ENCODE results near the gene SKAP2. TPM values are rescaled to one million over a fixed set of nuclear protein-coding genes. Genes with fewer than 3 reads are reported as not detected.

Gene SKAP2
- polyA plus RNA-seq, 4 donors = 7.6 to 44.2 (median 14.4) TPM

DNA sequence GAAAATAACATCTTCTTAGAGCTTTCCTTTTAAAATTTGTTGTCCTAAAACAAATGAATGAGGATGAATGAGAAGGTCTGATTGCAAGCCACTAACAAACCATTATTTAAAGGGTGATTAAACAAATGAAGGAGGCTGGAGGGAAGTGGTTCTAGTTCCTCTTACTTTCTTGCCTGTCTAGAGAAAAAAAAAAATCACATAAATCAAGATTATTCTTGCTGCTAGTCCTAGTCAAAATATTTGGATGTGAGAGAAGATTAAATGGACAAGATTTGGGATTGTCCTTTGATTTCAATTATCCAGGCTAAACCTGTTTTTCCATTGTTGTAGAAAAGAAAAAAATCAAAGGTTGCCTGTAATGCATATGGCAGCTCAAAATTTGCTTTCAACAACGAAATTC lies 3.3 kb downstream of the SKAP2 start:
- 62 to 82% (median 70%) methylated on average over 1 of the region's 1 CpG for WGBS, 3 donors
- DNase-seq (no peak), FAIRE-seq (no peak)
- Histone ChIP-seq H3K4me3 (ENCODE audit: low read depth in 1 of 3, low read length in 3 of 3) (no peak overlapping the region), H3K36me3 (ENCODE audit: control insufficient read depth in 3 of 3, insufficient read depth in 2 of 3, low read depth in 1 of 3, low read length in 3 of 3) (no peaks in the 10 kb centered on the region), H3K27me3 (ENCODE audit: control insufficient read depth in 3 of 3, insufficient read depth in 3 of 3, low read length in 3 of 3) (peaks cover 0 to 18% (median 4%) of the 10 kb centered on the region in 3 donors), H3K9me3 (ENCODE audit: control insufficient read depth in 2 of 2, insufficient read depth in 1 of 2, low read depth in 1 of 2, low read length in 1 of 2) (no peaks in the 10 kb centered on the region), H3K27ac (ENCODE audit: low read depth in 1 of 3, low read length in 2 of 3) (no peak overlapping the region), H3K4me1 (ENCODE audit: control insufficient read depth in 3 of 3, insufficient read depth in 2 of 3, low read depth in 1 of 3, low read length in 2 of 3) (peaks cover 0 to 15% (median 0%) of the 10 kb centered on the region in 3 donors)

DNA sequence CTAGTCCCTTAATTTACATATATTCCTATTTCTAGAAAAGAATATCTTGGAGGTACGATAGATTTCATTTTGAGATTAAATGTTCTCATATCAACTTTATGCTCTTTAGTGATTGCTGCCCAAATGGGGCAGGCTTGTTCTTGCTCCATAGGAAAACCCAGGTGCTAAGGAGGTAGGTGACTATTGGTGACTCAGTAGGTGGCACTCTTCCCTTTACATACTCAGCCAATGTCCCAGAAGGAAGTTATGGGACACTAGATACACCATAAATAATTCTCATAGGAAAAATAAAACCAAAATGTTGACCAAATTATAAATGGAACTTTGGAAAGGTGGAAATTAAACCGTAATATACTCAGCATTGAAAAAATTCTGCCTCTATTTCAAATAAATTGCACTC lies 4.0 kb downstream of the SKAP2 start:
- Histone ChIP-seq H3K9me3 (ENCODE audit: control insufficient read depth in 2 of 2, insufficient read depth in 1 of 2, low read depth in 1 of 2, low read length in 1 of 2) (no peaks in the 10 kb centered on the region), H3K36me3 (ENCODE audit: control insufficient read depth in 3 of 3, insufficient read depth in 2 of 3, low read depth in 1 of 3, low read length in 3 of 3) (no peaks in the 10 kb centered on the region), H3K4me1 (ENCODE audit: control insufficient read depth in 3 of 3, insufficient read depth in 2 of 3, low read depth in 1 of 3, low read length in 2 of 3) (peaks cover 0 to 15% (median 0%) of the 10 kb centered on the region in 3 donors), H3K27me3 (ENCODE audit: control insufficient read depth in 3 of 3, insufficient read depth in 3 of 3, low read length in 3 of 3) (peaks cover 0 to 18% (median 4%) of the 10 kb centered on the region in 3 donors), H3K27ac (ENCODE audit: low read depth in 1 of 3, low read length in 2 of 3) (no peak overlapping the region), H3K4me3 (ENCODE audit: low read depth in 1 of 3, low read length in 3 of 3) (no peak overlapping the region)
- DNase-seq (peak; percentile 42 to 64), FAIRE-seq (no peak)
- 51 to 82% (median 64%) methylated on average over 2 of the region's 2 CpGs for WGBS, 3 donors

DNA sequence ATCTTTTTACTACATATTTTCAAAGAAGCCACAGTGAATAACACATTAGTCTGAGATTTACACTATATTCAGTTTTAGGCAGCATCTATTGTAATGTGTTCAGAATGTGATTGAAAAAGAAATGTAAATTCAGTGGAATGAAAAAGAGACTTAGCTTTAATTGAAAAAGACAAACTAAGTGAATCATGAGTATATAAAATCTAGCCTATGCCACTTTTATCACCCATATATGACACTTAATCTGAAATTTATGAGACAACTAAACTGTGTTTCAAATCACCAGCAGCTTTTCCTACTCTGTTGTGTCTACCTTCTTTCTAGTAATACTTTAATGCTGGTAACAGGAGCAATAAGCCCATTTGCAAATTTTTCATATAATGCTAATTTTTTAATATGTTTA lies 4.7 kb downstream of the SKAP2 start:
- H3K9me3 ChIP-seq (ENCODE audit: control insufficient read depth in 2 of 2, insufficient read depth in 1 of 2, low read depth in 1 of 2, low read length in 1 of 2) = no peaks in the 10 kb centered on the region
- H3K4me1 ChIP-seq (ENCODE audit: control insufficient read depth in 3 of 3, insufficient read depth in 2 of 3, low read depth in 1 of 3, low read length in 2 of 3) = peaks cover 0 to 15% (median 0%) of the 10 kb centered on the region in 3 donors
- H3K4me3 ChIP-seq (ENCODE audit: low read depth in 1 of 3, low read length in 3 of 3) = no peak overlapping the region
- no peak overlapping the region for H3K27ac ChIP-seq (ENCODE audit: low read depth in 1 of 3, low read length in 2 of 3)
- H3K27me3 ChIP-seq (ENCODE audit: control insufficient read depth in 3 of 3, insufficient read depth in 3 of 3, low read length in 3 of 3) = peaks cover 0 to 18% (median 4%) of the 10 kb centered on the region in 3 donors
- no peaks in the 10 kb centered on the region for H3K36me3 ChIP-seq (ENCODE audit: control insufficient read depth in 3 of 3, insufficient read depth in 2 of 3, low read depth in 1 of 3, low read length in 3 of 3)
- no peak for DNase-seq
- FAIRE-seq = no peak

DNA sequence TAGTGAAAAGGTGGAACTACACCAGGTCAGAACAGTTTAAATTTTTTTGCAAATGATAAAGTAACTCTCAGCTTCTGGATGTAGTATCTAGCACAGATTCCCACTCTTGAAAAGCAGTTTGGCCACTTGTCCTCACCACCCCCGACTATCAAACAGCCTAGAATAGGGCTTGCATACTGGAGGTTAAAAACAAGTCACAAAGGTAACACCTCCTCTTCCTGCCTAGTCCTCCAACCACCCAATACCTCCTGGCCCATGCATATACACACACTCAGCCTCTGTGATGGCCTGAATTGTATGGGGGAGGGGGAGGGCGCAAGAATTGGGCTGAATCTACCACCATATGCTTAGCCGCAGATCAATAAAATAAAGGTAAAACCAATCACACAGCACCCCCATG lies 5.7 kb downstream of the SKAP2 start:
- Histone ChIP-seq H3K27me3 (ENCODE audit: control insufficient read depth in 3 of 3, insufficient read depth in 3 of 3, low read length in 3 of 3) (peaks cover 0 to 18% (median 4%) of the 10 kb centered on the region in 3 donors), H3K9me3 (ENCODE audit: control insufficient read depth in 2 of 2, insufficient read depth in 1 of 2, low read depth in 1 of 2, low read length in 1 of 2) (no peaks in the 10 kb centered on the region), H3K4me3 (ENCODE audit: low read depth in 1 of 3, low read length in 3 of 3) (no peak overlapping the region), H3K36me3 (ENCODE audit: control insufficient read depth in 3 of 3, insufficient read depth in 2 of 3, low read depth in 1 of 3, low read length in 3 of 3) (no peaks in the 10 kb centered on the region), H3K4me1 (ENCODE audit: control insufficient read depth in 3 of 3, insufficient read depth in 2 of 3, low read depth in 1 of 3, low read length in 2 of 3) (peaks cover 0 to 15% (median 0%) of the 10 kb centered on the region in 3 donors), H3K27ac (ENCODE audit: low read depth in 1 of 3, low read length in 2 of 3) (peak overlapping the region in 1 of 3 donors; percentile 32)
- peak in 1 of 2 donors; percentile 44 for DNase-seq
- no peak for FAIRE-seq
- WGBS, 3 donors = 88 to 92% (median 91%) methylated on average over 3 of the region's 3 CpGs

DNA sequence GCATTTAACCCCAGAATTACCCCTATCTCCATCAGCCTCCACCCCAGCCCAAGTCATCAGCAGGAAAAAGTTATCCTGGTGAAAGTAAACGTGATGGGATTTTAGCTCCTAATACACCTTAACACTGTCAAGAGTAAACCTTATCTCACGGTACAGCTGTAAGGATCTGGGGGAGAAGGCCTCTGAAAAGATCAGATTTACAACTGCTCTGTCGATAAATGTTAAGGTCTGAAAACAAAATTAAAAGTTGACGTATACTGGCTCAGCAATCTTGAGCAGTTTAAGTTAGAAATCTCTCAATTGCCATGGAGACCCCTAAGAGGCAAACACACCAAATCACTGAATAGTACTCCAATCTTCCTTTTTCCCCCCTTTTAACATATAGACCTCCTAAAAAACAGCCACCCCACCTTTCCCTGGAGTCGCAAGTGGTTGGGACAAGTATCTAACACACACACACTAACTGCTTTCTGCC lies 6.1 kb downstream of the SKAP2 start:
- no peak for FAIRE-seq
- Histone ChIP-seq H3K27ac (ENCODE audit: low read depth in 1 of 3, low read length in 2 of 3) (peak overlapping the region; percentile 24 to 80 (median 57)), H3K4me1 (ENCODE audit: control insufficient read depth in 3 of 3, insufficient read depth in 2 of 3, low read depth in 1 of 3, low read length in 2 of 3) (peaks cover 0 to 15% (median 0%) of the 10 kb centered on the region in 3 donors), H3K36me3 (ENCODE audit: control insufficient read depth in 3 of 3, insufficient read depth in 2 of 3, low read depth in 1 of 3, low read length in 3 of 3) (no peaks in the 10 kb centered on the region), H3K9me3 (ENCODE audit: control insufficient read depth in 2 of 2, insufficient read depth in 1 of 2, low read depth in 1 of 2, low read length in 1 of 2) (no peaks in the 10 kb centered on the region), H3K27me3 (ENCODE audit: control insufficient read depth in 3 of 3, insufficient read depth in 3 of 3, low read length in 3 of 3) (peaks cover 0 to 18% (median 4%) of the 10 kb centered on the region in 3 donors), H3K4me3 (ENCODE audit: low read depth in 1 of 3, low read length in 3 of 3) (peak overlapping the region in 1 of 3 donors; percentile 5)
- 56 to 66% (median 64%) methylated on average over 5 of the region's 5 CpGs for WGBS, 3 donors
- peak in 1 of 2 donors; percentile 45 for DNase-seq

DNA sequence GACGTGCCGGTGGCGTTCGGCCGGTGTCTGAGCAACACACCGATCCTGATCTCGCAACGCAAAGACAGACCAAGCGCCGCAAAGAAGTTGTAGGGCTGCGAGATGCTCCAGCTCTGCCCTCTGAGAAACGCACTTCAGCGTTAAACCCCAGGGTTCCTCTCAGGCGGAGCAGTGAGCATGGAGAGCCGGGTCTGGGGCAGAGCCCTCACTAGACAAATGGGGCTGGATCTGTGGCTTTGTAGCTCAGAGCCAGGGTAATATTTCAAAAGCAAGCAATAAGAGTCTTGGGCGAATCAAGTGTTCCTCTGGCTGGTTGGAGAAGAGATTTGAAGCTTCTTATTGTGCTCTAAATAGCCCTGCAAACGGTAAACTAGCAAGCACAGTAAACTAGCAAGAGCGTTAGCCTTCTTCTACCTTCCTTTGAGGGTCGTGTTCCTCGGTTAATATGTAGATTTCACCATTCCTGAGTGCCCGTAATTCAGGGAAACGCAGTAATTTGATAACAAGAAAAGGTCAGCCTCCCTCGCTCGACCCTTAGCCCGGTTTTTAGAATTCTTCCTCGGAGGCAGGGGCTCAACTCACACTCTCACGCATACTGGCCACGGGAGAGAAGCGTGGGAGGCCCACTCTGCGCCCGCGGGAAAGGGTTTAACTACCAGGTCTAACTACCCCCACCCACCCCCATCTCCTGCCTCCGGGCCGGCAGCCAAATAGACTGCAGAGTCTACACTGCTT lies 6.7 kb downstream of the SKAP2 start:
- no peak for FAIRE-seq
- DNase-seq = peak in 1 of 2 donors; percentile 73
- peaks cover 0 to 15% (median 0%) of the 10 kb centered on the region in 3 donors for H3K4me1 ChIP-seq (ENCODE audit: control insufficient read depth in 3 of 3, insufficient read depth in 2 of 3, low read depth in 1 of 3, low read length in 2 of 3)
- 31 to 40% (median 38%) methylated on average over 34 of the region's 34 CpGs for WGBS, 3 donors
- peak overlapping the region in 1 of 3 donors; percentile 13 for H3K4me3 ChIP-seq (ENCODE audit: low read depth in 1 of 3, low read length in 3 of 3)
- H3K27ac ChIP-seq (ENCODE audit: low read depth in 1 of 3, low read length in 2 of 3) = peak overlapping the region; percentile 51 to 80 (median 57)
- H3K36me3 ChIP-seq (ENCODE audit: control insufficient read depth in 3 of 3, insufficient read depth in 2 of 3, low read depth in 1 of 3, low read length in 3 of 3) = no peaks in the 10 kb centered on the region
- H3K9me3 ChIP-seq (ENCODE audit: control insufficient read depth in 2 of 2, insufficient read depth in 1 of 2, low read depth in 1 of 2, low read length in 1 of 2) = no peaks in the 10 kb centered on the region
- peaks cover 0 to 18% (median 4%) of the 10 kb centered on the region in 3 donors for H3K27me3 ChIP-seq (ENCODE audit: control insufficient read depth in 3 of 3, insufficient read depth in 3 of 3, low read length in 3 of 3)

DNA sequence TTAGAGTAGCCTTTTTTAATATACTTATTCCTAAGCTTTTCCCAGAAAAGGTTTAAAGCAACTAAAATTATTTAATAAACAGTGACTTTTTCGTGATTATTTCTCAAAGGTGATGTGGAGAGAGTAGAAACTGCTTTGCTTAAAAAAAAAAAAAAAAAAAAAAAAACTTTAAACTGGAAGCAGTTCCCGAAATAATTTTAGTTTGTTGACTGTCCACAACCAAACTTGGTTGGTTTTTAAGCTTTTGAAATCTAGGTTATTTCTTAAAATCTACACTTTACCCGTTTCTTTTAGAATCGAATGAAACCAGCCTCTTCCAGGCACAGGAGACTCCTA lies 7.3 kb downstream of the SKAP2 start:
- peaks cover 0 to 15% (median 0%) of the 10 kb centered on the region in 3 donors for H3K4me1 ChIP-seq (ENCODE audit: control insufficient read depth in 3 of 3, insufficient read depth in 2 of 3, low read depth in 1 of 3, low read length in 2 of 3)
- peak overlapping the region; percentile 51 to 80 (median 57) for H3K27ac ChIP-seq (ENCODE audit: low read depth in 1 of 3, low read length in 2 of 3)
- FAIRE-seq = no peak
- DNase-seq = no peak
- H3K4me3 ChIP-seq (ENCODE audit: low read depth in 1 of 3, low read length in 3 of 3) = peak overlapping the region in 1 of 3 donors; percentile 13
- H3K27me3 ChIP-seq (ENCODE audit: control insufficient read depth in 3 of 3, insufficient read depth in 3 of 3, low read length in 3 of 3) = peaks cover 0 to 18% (median 4%) of the 10 kb centered on the region in 3 donors
- no peaks in the 10 kb centered on the region for H3K9me3 ChIP-seq (ENCODE audit: control insufficient read depth in 2 of 2, insufficient read depth in 1 of 2, low read depth in 1 of 2, low read length in 1 of 2)
- 23 to 52% (median 34%) methylated on average over 4 of the region's 4 CpGs for WGBS, 3 donors
- H3K36me3 ChIP-seq (ENCODE audit: control insufficient read depth in 3 of 3, insufficient read depth in 2 of 3, low read depth in 1 of 3, low read length in 3 of 3) = no peaks in the 10 kb centered on the region

DNA sequence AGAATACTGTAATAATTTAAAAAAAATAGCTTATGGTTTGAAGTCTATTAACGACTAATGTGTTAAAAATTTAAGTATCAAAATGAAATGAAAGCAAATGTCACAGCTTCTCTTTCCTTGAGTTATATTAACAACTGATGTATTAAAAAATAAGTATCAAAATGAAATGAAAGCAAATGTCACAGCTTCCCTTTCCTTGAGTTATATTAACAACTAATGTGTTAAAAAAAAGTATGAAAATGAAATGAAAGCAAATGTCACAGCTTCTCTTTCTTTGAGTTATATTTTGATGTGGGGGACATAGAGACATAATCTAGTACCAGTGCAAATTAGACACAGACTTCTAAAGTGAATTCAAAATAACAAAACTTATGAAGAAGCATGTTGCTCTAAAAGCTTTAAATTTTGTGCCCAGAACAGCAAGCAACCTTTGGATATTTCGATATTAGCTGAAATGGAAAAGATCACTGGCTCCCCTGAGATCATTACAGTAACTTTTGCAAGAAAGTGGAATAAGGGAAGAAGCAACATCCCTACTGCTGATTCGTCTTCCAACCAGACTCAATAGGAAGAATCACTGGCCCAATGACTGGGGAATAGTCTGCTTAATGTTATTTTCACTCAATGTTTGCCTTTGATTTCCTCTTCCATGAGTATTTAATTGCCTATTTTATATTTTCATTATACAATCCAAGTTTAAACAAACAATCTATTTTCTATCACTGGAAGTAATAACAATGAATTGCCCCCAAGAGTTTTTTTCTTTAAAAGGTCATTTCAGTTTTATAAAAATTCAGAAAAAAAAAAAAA lies 8.0 kb downstream of the SKAP2 start:
- DNase-seq (peak in 1 of 2 donors; percentile 32), FAIRE-seq (peak; percentile 19)
- H3K27ac ChIP-seq (ENCODE audit: low read depth in 1 of 3, low read length in 2 of 3) = peak overlapping the region; percentile 2 to 48 (median 32)
- H3K9me3 ChIP-seq (ENCODE audit: control insufficient read depth in 2 of 2, insufficient read depth in 1 of 2, low read depth in 1 of 2, low read length in 1 of 2) = no peaks in the 10 kb centered on the region
- no peaks in the 10 kb centered on the region for H3K36me3 ChIP-seq (ENCODE audit: control insufficient read depth in 3 of 3, insufficient read depth in 2 of 3, low read depth in 1 of 3, low read length in 3 of 3)
- peaks cover 0 to 15% (median 0%) of the 10 kb centered on the region in 3 donors for H3K4me1 ChIP-seq (ENCODE audit: control insufficient read depth in 3 of 3, insufficient read depth in 2 of 3, low read depth in 1 of 3, low read length in 2 of 3)
- 50 to 62% (median 51%) methylated on average over 3 of the region's 3 CpGs for WGBS, 3 donors
- no peak overlapping the region for H3K4me3 ChIP-seq (ENCODE audit: low read depth in 1 of 3, low read length in 3 of 3)
- H3K27me3 ChIP-seq (ENCODE audit: control insufficient read depth in 3 of 3, insufficient read depth in 3 of 3, low read length in 3 of 3) = peaks cover 0 to 18% (median 4%) of the 10 kb centered on the region in 3 donors

Data from small intestine (tissue), 7 donors.